Heart left ventricle (tissue), 13 donors: ENCODE measurements around the gene TRIM31.

Source experiments
- POLR2A ChIP-seq, 2 donors: fragments of 450-650 bp; IDR thresholded peaks; one replicate each; pipeline ENCODE4 v1.6.1; 2017; ENCODE audit warnings: antibody characterized with exemption in 2 of 2, mild to moderate bottlenecking in 2 of 2, moderate library complexity in 2 of 2
- TF ChIP-seq, protein P1 (sequence below), 12 donors: fragments of 200-600 bp; sonication (generic) in 4 of 12; IDR thresholded peaks; one replicate each; pipeline versions ENCODE4 v1.5.0 to v1.8.0; 2018 to 2022; ENCODE audit warnings: antibody characterized with exemption in 12 of 12, mild to moderate bottlenecking in 5 of 12
- donor health status: ischemic (EF 13 %, LVEDD 7.1; RV severe dilation, severe dysfunction).
- donor health status: DM: no; HTN: yes; CAD: no.
- donor health status: DM: no; HTN: no; CAD: no.
- donor health status: ischemic (EF 25% LVEDD 6.9; RV normal size, moderate dysfunction).
- donor health status: ischemic (EF 25% LVEDD 5.7; RV mildly dilated, moderate dysfunction).
- donor health status: ischemic (EF 35%, LVEDD 5.7; RV mildly dilated, moderate dysfunction).
- donor health status: nonischemic (EF 11% LVEDD 7.7; RV severe dilation, severe dysfunction).
- donor health status: DM: yes; HTN: yes; CAD: no.
- donor health status: PGD.
- donor health status: ischemic (EF 29% LVEDD 5.4; RV normal size, mild dysfunction).
- donor health status: nonischemic (EF 23%, LVEDD 6.1; RV moderate dilation, normal function).

DNA sequence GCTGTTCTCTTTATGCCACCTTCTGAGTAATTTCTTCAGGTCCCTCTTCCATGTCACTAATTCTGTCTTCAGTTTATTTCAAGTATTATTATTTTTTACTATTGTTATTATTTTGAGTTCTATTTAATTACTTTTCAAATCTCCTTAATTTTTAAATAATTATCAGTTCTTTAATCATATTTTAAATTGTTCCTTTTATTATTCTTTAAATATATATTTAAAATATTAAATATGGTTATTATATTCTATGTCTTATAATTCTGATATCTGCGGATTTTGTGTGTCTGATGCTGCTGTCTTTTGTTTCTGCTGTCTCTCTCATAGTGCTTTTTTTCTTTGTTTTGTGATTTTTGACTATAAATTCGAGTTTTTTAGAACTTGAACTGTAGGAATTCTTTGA is 49.6 kb downstream of the TRIM31 start:
- TF ChIP-seq, protein P1, sequence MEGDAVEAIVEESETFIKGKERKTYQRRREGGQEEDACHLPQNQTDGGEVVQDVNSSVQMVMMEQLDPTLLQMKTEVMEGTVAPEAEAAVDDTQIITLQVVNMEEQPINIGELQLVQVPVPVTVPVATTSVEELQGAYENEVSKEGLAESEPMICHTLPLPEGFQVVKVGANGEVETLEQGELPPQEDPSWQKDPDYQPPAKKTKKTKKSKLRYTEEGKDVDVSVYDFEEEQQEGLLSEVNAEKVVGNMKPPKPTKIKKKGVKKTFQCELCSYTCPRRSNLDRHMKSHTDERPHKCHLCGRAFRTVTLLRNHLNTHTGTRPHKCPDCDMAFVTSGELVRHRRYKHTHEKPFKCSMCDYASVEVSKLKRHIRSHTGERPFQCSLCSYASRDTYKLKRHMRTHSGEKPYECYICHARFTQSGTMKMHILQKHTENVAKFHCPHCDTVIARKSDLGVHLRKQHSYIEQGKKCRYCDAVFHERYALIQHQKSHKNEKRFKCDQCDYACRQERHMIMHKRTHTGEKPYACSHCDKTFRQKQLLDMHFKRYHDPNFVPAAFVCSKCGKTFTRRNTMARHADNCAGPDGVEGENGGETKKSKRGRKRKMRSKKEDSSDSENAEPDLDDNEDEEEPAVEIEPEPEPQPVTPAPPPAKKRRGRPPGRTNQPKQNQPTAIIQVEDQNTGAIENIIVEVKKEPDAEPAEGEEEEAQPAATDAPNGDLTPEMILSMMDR (IDR thresholded peaks at IDR 0.05) = no peak
- TF ChIP-seq POLR2A (IDR thresholded peaks at IDR 0.05) = no peak
